GM21717 (cell line): Measurements from ENCODE around the gene PCSK5.
"Not testable (repeated sequence)": the region's sequence is repeated elsewhere in the genome, so short reads cannot be mapped to it uniquely, and the experiment has no call there.

ENCODE experiments used
- ATAC-seq: cut with Tn5 transposase; IDR thresholded peaks from one replicate; pipeline ENCODE4 v1.9.1; 2021; ENCODE audit warnings: mild to moderate bottlenecking, moderate library complexity; ENCODE audit not compliant: unreplicated experiment

The PCSK5 gene

DNA sequence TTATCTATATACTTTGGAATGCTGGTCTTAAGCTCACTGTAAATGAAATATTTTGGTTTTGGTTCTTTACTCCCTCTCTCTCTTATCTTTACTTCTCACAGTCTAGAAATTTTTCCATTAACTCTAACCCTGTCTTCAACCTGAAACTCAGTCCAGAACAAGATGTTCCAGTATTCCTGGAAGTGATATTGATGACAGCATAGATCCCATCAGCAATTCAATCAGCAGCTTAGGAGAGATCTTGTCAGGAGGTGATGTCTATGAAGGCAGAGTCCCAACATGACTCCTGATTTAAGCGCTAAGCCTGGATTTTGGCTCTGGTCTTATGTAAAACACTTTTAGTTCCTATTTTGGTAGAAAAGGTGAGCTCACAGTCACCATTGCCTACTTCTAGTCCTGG lies 451.1 kb downstream of the PCSK5 start:
- no peak for ATAC-seq

DNA sequence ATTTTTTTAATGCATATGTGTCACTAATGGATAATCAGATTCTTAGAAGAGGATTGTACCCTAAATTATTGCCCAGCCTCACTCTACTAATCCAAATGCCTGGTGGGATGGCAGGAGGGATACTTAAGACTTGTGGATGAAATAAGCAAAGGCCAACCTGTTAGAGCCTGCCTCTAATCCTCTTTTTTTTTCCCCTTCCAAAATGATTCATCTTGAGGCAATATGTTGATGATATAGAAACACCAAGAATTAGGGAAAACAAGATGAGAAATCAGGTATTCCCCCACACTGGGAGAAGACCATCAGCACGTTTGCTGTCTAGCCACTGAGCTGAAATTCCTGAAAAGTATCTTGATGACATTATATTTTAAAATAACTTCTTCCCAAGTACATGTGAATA lies 451.7 kb downstream of the PCSK5 start:
- ATAC-seq = no peak

DNA sequence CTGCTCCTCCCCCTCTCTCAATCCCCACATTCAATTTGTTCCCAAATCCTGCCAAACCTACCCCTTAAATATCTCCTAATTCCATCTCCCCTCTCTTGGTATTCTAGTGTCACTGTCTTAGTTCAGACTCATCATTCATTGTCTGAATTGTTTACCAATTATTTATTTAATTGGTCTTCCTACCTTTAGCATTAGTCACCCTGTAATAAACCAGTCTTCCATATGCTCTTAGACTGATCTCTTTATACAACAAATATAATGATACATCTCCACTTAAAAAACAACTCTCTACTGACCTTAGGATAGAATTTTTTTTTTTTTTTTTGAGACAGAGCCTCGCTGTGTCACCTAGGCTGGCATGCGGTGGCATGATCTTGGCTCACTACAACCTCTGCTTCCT lies 452.4 kb downstream of the PCSK5 start:
- ATAC-seq = no peak

DNA sequence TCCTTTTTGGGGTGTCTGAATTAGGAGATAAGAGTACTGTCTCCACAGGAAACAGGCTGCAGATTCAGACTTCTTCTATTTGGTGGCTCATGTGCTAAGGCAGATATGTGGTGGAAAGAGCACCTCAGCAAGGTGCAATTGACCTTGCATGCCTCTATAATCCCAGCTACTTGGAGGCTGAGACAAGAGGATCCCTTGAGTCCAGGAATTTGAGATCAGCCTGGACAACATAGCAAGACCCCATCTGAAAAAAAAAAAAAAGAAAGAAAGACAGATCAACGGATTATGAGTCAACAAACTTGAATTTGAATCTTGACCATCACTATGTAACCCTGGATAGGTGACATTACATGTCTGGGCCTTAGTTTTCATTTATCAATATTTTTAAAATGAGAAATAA lies 459.4 kb downstream of the PCSK5 start:
- no peak for ATAC-seq

DNA sequence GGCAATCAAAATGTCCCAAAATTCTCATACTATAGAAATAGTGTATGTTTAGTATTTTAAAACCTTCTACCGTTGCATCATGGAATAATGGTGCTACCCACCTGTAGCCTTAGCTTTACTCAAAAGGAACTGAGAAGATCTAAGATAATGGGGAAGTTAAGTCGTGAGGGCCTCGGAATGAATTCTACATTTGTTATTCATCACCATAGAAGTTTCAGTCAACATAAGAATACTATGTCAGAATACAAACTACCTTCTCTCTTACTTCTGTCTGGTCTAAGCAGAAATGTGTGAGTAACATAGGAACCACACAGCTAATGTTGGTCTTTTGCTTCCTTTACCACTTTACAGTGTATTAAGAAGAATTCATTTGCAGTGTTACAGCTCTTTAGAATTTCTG lies 460.5 kb downstream of the PCSK5 start:
- ATAC-seq = no peak

DNA sequence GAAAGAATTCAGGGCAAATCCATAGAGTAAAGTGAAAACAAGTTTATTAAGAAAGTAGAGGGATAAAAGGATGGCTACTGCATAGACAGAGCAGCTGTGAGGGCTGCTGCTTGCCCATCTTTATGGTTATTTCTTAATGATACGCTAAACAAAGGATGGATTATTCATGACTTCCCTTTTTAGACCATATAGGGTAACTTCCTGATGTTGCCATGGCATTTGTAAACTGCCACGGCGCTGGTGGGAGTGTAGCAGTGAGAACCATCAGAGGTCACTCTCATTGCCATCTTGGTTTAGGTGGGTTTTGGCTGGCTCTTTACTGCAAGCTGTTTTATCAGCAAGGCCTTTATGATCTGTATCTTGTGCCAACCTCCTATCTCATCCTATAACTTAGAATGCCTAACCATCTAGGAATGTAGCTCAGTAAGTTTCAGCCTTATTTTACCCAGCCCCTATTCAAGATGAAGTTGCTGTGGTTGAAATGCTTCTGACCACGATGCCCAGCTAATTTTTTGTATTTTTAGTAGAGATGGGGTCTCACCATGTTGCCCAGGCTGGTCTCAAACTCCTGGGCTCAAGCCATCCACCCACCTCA lies 461.6 kb downstream of the PCSK5 start:
- ATAC-seq = no peak

DNA sequence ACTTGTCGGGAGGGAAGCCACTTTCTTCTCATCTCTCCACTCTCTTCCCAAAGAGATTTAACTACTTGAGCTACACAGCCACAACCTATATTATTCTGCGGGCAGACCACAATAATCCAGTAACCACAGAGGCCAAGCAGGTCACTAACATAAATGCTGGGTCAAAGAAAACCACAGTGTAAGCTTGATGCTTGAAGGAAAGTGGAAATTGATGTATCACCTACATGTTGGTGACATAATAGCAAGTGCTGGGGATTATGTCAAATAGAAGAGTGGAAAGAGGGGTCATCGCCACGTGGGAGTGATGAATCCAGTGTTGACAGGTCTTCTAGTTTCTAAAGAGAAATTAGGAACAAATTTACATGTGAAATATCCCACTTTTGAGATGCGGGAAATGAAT lies 462.8 kb downstream of the PCSK5 start:
- no peak for ATAC-seq

DNA sequence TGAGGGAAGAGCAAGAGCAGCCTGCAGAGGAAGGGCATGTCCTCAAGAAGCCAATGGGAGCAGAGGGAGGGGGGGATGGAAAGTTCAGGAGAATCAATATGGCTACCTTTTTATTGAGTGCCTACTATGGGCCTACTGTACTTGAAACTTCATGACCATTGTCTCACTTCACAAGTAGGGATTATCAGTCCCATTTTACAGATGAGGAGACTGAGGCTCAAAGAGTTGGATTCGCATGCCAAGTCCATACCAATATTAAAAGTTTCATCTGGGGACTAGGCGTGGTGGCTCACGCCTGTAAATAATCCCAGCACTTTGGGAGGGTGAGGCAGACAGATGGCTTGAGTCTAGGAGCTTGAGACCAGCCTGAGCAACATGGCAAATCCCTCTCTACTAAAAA lies 463.7 kb downstream of the PCSK5 start:
- no peak for ATAC-seq

DNA sequence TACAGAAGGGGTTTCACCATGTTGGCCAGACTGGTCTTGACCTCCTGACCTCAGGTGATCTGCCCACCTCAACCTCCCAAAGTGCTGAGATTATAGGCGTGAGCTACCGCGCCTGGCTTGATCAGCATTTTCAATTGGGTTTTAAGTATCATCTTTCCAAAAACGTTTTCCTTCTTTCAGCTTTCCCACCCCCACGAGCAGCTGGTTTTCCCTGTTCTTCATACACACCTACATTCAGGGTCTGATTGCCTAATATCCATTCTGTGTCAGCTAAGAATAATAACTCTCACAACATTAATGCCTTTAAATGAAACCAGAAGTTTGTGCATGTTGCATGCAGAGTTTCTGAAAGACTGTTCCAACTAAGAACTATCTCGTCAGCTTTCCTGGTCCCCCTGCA lies 465.4 kb downstream of the PCSK5 start:
- no peak for ATAC-seq

DNA sequence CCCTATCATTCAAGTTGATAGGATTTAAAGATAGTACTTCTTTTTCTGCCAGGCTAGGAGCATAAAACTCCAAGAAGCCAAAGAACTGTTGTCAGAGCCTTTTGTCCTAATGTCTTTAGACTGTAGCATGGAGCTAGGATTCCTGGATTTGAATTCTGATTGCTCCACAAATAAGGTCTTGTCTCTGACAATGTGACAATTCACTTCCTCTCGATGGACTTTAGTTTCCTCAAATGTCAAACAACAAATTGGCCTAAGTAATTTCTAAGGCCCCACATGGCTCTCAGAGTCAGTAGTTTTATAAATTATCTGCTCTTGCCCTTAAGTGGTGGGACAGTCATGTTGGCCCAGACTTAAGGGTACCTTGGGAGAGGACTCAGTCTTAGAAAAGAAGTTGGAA lies 467.1 kb downstream of the PCSK5 start:
- ATAC-seq = no peak

DNA sequence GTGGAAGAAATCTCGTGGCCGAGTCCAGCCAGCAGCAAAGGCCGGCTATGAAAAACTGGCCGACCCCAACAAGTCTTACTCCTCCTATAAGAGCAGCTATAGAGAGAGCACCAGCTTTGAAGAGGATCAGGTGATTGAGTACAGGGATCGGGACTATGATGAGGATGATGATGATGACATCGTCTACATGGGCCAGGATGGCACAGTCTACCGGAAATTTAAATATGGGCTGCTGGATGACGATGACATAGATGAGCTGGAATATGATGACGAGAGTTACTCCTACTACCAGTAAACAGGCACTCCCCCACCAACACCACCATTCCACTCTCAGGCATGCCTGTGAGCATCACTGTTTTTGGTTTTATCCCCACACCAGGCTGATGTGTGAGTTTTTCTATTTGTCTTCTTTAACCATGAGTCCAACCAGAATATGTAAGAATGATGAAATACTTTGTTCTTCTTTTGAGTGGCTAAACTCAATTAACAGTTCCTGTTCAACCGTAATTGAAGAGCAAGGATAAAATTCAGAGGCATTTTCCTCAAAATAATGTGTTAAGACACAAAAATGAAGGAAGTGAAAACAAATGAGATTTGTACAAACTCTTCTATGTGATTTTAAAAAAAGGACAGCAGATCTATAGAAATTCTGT lies 468.3 kb downstream of the PCSK5 start:
- no peak for ATAC-seq

DNA sequence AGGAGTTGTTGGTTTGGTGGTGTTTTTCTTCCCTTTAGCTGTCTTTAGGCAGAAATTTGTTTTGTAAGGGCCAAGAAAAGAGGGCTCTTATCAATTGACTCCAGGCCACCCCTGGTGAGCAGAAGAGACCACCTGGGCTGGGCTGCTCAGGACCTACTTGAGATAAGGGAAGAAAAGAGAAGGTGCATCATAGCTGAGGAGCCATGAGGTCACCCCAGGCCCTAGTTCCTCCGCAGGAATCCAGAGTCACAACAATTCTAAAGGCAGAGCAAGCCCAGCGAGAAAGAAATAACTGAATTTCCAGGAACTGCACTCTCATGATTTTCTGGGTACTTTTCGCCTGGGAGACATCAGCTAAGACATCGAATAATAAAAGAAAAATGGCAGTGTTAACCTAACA lies 468.9 kb downstream of the PCSK5 start:
- no peak for ATAC-seq

DNA sequence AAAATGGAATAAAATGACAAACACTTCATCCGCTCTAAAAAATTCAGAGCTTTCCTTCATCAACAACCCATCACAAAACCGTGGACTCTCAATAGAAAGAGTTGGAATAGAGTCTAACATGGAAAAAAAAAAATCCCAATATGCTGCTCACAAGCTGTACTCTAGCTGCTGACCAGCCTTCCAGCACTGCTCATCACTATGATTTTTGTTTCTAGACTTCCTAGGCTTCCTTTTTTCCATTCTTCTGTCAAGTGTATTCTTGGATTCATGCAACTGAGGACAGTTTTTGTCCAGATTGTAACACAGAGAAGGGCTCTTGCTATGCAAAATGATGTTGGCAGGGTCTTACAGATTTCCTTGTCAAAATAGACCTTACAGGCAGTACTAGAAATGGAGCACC lies 469.3 kb downstream of the PCSK5 start:
- ATAC-seq = no peak

DNA sequence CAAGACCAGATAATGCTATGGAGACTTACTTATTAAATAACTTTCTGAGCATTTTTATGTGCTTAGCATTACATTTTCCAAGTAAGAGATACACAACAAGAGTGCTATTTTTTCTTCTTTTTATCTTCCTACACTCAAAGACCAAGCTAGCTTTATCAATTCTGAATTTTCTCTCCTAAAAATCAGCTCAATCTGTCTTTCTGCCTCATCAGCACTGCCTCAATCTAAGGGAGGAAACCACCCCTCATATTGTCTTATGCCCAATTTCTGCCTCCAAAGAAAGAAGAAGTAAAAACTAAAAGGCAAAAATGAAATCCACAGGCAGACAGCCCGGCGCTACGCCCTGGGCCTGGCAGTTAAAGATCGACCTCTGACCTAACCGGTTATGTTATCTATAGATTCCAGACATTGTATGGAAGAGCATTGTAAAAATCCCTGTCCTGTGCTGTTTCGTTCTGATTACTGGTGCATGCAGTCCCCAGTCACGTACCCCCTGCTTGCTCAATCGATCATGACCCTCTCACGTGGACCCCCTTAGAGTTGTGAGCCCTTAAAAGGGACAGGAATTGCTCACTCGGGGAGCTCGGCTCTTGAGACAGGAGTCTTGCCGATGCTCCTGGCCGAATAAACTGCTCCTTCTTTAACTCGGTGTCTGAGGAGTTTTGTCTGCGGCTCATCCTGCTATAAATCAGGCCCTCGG lies 472.0 kb downstream of the PCSK5 start:
- ATAC-seq = not testable (repeated sequence)

DNA sequence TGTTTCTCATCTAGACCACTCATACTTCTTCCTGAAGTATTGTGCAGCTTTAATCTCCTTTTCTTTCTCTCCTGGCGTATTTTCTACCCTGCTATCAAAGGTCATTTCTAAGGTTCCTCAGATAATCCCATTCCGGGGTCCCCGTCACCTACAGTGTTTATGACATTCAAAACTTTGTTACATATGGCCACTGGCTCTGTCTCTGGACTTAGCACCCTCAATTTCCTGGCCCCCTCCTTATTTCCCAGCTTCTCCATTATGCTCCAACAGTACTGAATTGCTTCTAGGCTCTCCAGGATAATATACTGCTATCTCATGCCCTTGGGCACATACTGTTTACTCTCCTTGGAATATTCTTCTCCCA lies 472.5 kb downstream of the PCSK5 start:
- ATAC-seq = no peak

DNA sequence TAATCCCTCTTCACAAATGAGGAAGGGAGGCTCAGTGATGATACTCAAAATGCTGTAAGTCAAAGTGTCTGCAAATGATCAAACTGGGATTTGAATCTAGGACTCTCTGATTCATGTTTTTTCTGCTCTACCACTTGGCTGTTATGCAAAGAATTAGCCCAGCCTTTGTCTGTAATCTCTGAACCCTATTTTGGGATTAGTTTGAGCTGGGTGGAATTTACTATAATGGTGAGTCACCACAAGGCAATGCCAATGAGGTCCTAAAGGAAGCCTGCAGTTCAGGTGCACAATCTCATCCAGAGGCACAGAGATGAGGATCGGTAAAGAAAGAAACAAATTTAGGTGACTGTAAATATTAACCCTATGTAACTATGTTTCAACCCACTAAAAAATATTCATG lies 474.6 kb downstream of the PCSK5 start:
- ATAC-seq = no peak

DNA sequence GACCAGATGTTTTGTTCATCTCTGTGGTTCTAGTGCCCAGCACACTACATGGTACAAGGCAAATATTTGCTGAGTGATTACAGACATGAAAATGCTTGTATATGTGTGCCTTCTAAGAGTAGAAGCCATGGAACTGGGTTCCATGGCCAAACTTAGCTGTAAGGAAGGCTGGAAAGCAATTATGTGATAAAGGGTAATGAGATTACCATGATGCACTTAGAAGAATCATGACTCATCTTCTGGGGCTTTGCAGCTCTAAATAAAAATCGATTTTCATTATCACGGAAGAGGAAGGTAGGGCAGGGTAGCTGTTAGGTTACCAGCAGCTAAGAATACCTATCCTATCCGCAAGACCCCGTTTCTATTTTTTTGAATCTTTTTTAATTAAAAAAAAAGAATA lies 475.8 kb downstream of the PCSK5 start:
- no peak for ATAC-seq

DNA sequence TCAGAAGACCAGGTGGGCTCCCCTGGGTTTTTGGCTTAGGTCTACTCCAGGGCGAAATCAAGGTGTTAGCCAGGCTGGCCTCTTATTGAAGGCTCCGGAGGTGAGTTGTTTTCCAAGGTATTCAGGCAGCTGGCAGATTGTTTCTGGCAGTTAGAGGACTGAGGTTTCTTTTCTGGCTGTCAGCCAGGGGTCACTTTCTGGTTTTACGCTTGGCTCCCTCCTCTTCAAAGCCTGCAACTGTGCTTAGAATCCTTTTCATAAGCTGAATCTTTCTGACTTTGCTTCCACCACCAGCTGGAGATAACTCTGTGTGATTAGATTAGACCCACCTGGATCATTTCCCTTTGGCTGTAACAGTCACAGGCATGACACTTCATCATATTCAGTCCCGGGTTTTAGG lies 479.1 kb downstream of the PCSK5 start:
- ATAC-seq = no peak

DNA sequence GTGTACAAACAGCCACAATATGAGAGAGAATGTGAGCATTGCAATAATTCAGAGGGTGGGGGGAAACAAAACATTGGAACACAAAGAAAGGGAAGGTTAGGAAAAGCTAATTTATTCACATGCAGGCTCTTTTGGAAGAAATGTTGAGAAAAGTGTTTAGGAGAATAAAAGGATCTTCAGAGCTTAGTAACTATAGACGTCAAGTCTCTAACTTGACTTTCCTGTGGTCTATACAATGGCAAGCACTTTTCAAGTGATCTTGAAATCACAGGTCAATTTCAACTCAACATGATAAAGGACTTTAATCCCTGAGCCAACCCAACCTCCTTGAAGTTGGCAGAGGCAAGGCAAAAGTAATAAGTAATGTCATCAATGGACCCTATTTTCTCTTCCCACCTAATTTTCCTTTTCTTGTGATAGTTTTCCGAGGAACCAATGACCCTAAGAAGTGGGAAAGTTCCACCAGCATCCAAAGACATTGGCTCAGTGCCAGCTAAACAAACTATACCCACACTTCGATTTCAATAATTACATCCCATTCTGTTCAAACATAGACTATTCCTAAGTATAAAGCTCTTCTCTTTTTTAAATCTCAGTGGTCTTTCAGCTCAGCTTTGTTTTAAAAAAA lies 480.0 kb downstream of the PCSK5 start:
- ATAC-seq = no peak

DNA sequence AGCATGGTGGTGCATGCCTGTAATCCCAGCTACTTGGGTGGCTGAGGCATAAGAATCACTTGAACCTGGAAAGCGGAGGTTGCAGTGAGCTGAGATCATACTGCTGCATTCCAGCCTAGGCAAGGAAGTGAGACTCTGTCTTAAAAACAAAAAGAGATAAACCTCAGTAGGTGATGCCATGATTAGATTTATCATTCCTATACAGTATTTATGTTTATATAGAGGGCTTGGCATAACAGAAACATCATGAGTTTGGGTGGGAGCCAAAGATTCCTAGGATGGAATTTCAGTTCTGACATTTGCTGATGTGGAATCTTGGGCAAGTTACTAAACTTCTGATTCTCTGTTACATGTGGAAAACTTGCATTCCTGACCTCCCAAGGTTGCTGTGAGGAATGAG lies 481.4 kb downstream of the PCSK5 start:
- no peak for ATAC-seq

DNA sequence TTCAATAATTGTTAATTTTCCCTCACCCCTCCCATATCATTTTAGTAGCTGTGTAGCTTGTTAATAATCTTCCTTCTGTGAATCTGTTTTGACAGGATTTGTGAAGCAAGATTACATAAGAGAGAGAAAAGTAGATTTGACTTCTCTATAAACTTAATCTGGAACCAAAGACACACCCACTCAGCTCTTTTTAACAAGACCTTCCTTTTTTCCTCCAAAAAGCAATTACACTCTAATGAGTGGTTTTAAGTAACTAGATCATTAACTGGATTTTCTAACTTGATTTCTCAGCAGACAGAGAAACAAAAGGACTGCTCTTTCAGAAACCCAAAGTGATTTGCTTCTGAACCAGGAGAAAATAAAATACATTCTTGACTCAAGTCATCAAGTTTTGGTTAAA lies 481.9 kb downstream of the PCSK5 start:
- no peak for ATAC-seq

DNA sequence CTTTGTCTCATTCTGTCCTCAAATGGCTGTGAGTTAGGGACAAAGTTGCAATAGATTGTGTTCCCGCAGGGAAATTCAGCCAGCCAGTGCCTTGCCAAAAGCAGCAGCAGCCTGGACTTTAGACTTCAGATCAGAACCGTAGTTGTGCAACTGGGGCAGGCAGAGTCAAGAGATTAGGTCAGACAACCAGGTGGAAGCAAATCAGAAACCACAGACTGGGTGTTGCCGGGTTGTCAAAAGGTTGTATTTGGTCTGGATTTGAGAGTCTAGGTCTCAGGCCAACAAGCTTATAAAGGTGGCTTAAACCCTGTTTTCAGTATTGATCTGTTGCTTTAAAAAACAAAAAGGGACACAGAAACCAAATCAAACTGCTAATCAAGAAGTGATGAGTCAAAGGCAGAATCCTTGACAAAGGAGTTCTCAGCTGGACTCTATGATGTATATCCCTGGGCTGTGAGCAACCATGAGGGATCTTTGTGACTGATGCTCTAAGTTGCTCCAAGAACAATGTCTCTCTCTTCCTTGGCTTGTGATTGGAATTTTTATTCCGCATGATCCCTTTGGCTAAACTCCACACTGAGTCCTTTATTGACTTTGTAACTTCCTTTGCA lies 482.8 kb downstream of the PCSK5 start:
- no peak for ATAC-seq
